Measurements from ENCODE around the gene KCNH1.

DNA sequence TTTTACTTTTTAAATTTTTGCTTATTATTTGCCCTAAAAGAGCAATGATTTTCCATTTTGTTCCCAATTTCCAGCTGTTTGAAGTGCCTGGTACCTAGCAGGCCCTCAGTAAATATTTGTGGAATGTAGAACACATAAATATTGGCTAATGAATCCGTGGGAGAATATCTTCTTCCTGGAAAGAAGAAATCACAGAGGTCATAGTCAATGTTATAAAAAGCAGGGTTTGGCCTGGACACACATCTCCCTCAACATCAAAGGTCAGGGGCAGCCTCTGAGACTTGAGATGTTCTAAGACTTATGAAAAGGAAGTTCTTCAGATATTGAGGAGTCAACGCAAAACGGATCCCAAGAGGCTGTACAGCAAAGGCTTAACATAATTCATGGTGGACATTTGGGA, 447.1 kb downstream of the KCNH1 start:
- TF ChIP-seq, protein P1, sequence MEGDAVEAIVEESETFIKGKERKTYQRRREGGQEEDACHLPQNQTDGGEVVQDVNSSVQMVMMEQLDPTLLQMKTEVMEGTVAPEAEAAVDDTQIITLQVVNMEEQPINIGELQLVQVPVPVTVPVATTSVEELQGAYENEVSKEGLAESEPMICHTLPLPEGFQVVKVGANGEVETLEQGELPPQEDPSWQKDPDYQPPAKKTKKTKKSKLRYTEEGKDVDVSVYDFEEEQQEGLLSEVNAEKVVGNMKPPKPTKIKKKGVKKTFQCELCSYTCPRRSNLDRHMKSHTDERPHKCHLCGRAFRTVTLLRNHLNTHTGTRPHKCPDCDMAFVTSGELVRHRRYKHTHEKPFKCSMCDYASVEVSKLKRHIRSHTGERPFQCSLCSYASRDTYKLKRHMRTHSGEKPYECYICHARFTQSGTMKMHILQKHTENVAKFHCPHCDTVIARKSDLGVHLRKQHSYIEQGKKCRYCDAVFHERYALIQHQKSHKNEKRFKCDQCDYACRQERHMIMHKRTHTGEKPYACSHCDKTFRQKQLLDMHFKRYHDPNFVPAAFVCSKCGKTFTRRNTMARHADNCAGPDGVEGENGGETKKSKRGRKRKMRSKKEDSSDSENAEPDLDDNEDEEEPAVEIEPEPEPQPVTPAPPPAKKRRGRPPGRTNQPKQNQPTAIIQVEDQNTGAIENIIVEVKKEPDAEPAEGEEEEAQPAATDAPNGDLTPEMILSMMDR (conservative IDR thresholded peaks at IDR 0.05; ENCODE audit: low read depth, low read length) = no peak
- no peak for TF ChIP-seq EZH2 (IDR thresholded peaks at IDR 0.05; ENCODE audit: borderline replicate concordance, low read depth, low read length, poor library complexity, severe bottlenecking)

Measured in A673 (cell line).